GM12878 (cell line): Measurements from ENCODE around the gene HUNK. TPM values are rescaled to one million over a fixed set of nuclear protein-coding genes. Genes with fewer than 3 reads are reported as not detected.

Experiments
- ATAC-seq: fragments of 200-7000 bp; cut with Tn5 transposase; 3 replicates; pipeline ENCODE4 v1.9.1; 2020; ENCODE audit warnings: mild to moderate bottlenecking, moderate library complexity
- BruUV-seq: library from RNA; stranded (reverse); fragments of 400-500 nt; replicated peaks from 2 replicates; lab custom pipeline; 2021; lab: Mats Ljungman, UMichigan
- CTCF ChIA-PET: fragments of 300-600 bp; sonication (Branson Sonifier 250); formaldehyde crosslinking; extraction: SDS; loops from one replicate; lab custom pipeline; 2021; ENCODE audit warnings: inconsistent platforms; lab: Yijun Ruan, JAX
- POLR2A ChIA-PET: fragments of 350-600 bp; formaldehyde crosslinking; extraction: SDS; loops from one replicate; lab custom pipeline; 2021; ENCODE audit warnings: inconsistent platforms; lab: Charles Lee
- RAD21 ChIA-PET: fragments of 300-600 bp; sonication (Branson Sonifier 250); formaldehyde crosslinking; loops from one replicate; lab custom pipeline; 2023; ENCODE audit warnings: antibody characterized with exemption; ENCODE audit not compliant: unreplicated experiment; lab: Charles Lee
- SMC1A ChIA-PET: fragments of 300-600 bp; sonication (Branson Sonifier 250); formaldehyde crosslinking; loops from one replicate; lab custom pipeline; 2023; ENCODE audit not compliant: unreplicated experiment, uncharacterized antibody; lab: Charles Lee
- DNase-seq: peaks from one replicate; pipeline ENCODE4 v3.0.0-alpha.2; 2011; ENCODE audit warnings: low read depth, low spot score
- FAIRE-seq: peaks from 3 replicates; lab custom pipeline; 2011; peaks lifted over from hg19 to GRCh38; lab: Jason Lieb, UNC
- H2AFZ ChIP-seq: 2 replicates; pipeline ENCODE4 v1.6.0; 2011; ENCODE audit warnings: low read depth, low read length, control low read depth; ENCODE audit not compliant: control insufficient read depth
- H3K27ac ChIP-seq: 2 replicates; pipeline ENCODE4 v1.5.1; 2011; ENCODE audit warnings: control low read depth; ENCODE audit not compliant: control insufficient read depth, insufficient read depth
- H3K27me3 ChIP-seq, 2 experiments: replicated peaks in 1 of 2; 2 replicates each; pipeline versions ENCODE4 v1.6.0 to v1.6.1; 2011; ENCODE audit warnings: low read length in 1 of 2; ENCODE audit not compliant: control insufficient read depth in 2 of 2, insufficient read depth in 2 of 2
- H3K36me3 ChIP-seq, 2 experiments: 2 replicates each; pipeline ENCODE4 v1.5.1; 2011; ENCODE audit warnings: low read length in 1 of 2; ENCODE audit not compliant: control insufficient read depth in 2 of 2, insufficient read depth in 2 of 2
- H3K4me1 ChIP-seq: 2 replicates; pipeline ENCODE4 v1.6.1; 2011; ENCODE audit warnings: mild to moderate bottlenecking, low read length, moderate library complexity, mixed read lengths; ENCODE audit not compliant: control insufficient read depth, insufficient read depth
- H3K4me2 ChIP-seq: 2 replicates; pipeline ENCODE4 v1.6.0; 2011; ENCODE audit warnings: control low read depth; ENCODE audit not compliant: control insufficient read depth, insufficient read depth
- H3K4me3 ChIP-seq: fragments of 200-600 bp; sonication (generic); 2 replicates; pipeline ENCODE4 v1.5.1; 2016
- H3K79me2 ChIP-seq: 2 replicates; pipeline ENCODE4 v1.6.0; 2011; ENCODE audit warnings: low read length; ENCODE audit not compliant: control insufficient read depth, insufficient read depth
- H3K9ac ChIP-seq: 2 replicates; pipeline ENCODE4 v1.8.0; 2011; ENCODE audit warnings: low read length, control low read depth, mixed read lengths; ENCODE audit not compliant: control insufficient read depth, insufficient read depth
- H3K9me3 ChIP-seq: replicated peaks from 3 replicates; pipeline ENCODE4 v1.5.1; 2011; ENCODE audit warnings: mild to moderate bottlenecking, low read length; ENCODE audit not compliant: control insufficient read depth, insufficient read depth
- H4K20me1 ChIP-seq: 2 replicates; pipeline ENCODE4 v1.6.0; 2011; ENCODE audit not compliant: control insufficient read depth, insufficient read depth
- BACH1 ChIP-seq: fragments of 450-650 bp; IDR thresholded peaks from 2 replicates; pipeline ENCODE4 v1.6.1; 2017; ENCODE audit warnings: mild to moderate bottlenecking, borderline replicate concordance
- CREB1 ChIP-seq: IDR thresholded peaks from 2 replicates; pipeline ENCODE4 v1.6.1; 2012; ENCODE audit warnings: low read depth, mild to moderate bottlenecking, inconsistent platforms
- FOXM1 ChIP-seq: IDR thresholded peaks from 2 replicates; pipeline ENCODE4 v1.6.1; 2012; ENCODE audit warnings: low read depth, mild to moderate bottlenecking, inconsistent platforms, low read length, moderate library complexity
- GABPA ChIP-seq: IDR thresholded peaks from 2 replicates; pipeline ENCODE4 v1.6.1; 2014; ENCODE audit warnings: antibody characterized with exemption, low read depth, mild to moderate bottlenecking, inconsistent platforms
- RFX5 ChIP-seq: IDR thresholded peaks from 2 replicates; pipeline ENCODE4 v1.6.1; 2011; ENCODE audit warnings: low read depth, low read length, improper control_type of control experiment
- TCF12 ChIP-seq: IDR thresholded peaks from 2 replicates; pipeline ENCODE4 v1.6.1; 2011; ENCODE audit warnings: low read depth, mild to moderate bottlenecking, low read length
- WGBS: methylation state at CpG from one replicate; pipeline ENCODE4 v1.1.6; 2016; ENCODE audit warnings: low lambda C conversion rate; ENCODE audit not compliant: insufficient replicate concordance, insufficient coverage; ENCODE audit errors: missing lambda C conversion rate; 5-methylcytosine and 5-hydroxymethylcytosine counted together
- in situ Hi-C: fragments of 300-500 bp; cut with MboI; formaldehyde crosslinking; loops from 9 replicates; pipeline ENCODE4 v1.14.3; 2018; ENCODE audit warnings: mixed read lengths
- intact Hi-C: fragments of 100-400 bp; cut with micrococcal nuclease; formaldehyde crosslinking; loops from one replicate; pipeline ENCODE4 v1.14.2; 2022; ENCODE audit not compliant: unreplicated experiment
- polyA plus RNA-seq, 11 experiments: library from polyadenylated mRNA; depleted of rRNA in 4 of 11; unstranded in 6 of 11; stranded (reverse) in 5 of 11; fragments of >200 nt; fragmentation: Nextera tagmentation in 4 of 11; fragmentation: Illumina TruSeq in 1 of 11; extraction: Ambion mirVana in 4 of 11; extraction: Trizol in 1 of 11; gene quantifications; 1 replicate in 1 of 11; 2 replicates in 10 of 11; pipeline versions ENCODE4 v1.2.1 to v1.2.3, GENCODE V29; 2011 to 2016; ENCODE audit warnings: inconsistent platforms in 2 of 11, missing spikeins in 2 of 11, low read depth in 1 of 11
- total RNA-seq, 4 experiments: library from RNA; depleted of rRNA in 3 of 4; stranded (reverse); fragments of >200 nt in 3 of 4; fragmentation: Illumina TruSeq in 1 of 4; extraction: Trizol in 1 of 4; gene quantifications; 2 replicates each; pipeline versions ENCODE4 v1.2.1 to v1.2.3, GENCODE V29; 2013 to 2021
- TF ChIP-seq, protein P1 (sequence below): IDR thresholded peaks from 2 replicates; pipeline ENCODE4 v1.6.1; 2012; ENCODE audit warnings: mild to moderate bottlenecking, low read depth, low read length
- TF ChIP-seq, protein P2 (sequence below): fragments of 450-650 bp; IDR thresholded peaks from 2 replicates; pipeline ENCODE4 v1.6.1; 2017; ENCODE audit warnings: mild to moderate bottlenecking, moderate library complexity
- TF ChIP-seq, protein P3 (sequence below): IDR thresholded peaks from 2 replicates; pipeline ENCODE4 v1.6.1; 2011; ENCODE audit warnings: low read depth, low read length, improper control_type of control experiment, borderline replicate concordance
- TF ChIP-seq, protein P4 (sequence below): fragments of 450-650 bp; formaldehyde crosslinking; IDR thresholded peaks from 2 replicates; pipeline ENCODE4 v1.4.0; 2020; ENCODE audit warnings: mild to moderate bottlenecking, moderate library complexity

Gene HUNK
- total and polyA plus RNA-seq, 10 of the 15 experiments (the other 5 are each of a cell fraction or from before 2014, with no cell fraction given): under 0.01 to 0.14 (median 0.03) TPM; not detected in 7

DNA sequence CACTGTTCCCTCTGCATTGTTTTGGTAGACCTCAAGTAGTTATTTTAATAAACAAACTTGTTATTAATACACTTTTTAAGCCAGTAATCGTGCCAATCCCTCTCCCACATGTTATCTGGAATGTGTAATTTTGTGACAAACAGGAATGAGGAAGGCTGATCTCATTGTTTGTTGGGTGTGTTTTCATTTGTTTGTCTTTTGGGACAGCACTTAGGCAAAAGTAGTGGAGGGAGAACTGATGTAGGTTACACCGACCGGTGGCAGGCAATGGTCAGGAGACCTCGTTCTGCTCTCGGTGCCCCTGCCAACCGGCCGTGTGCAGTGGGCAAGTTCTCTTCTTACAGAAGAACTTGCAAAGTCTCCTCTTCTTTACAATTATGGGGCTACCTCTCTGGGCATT, 99.8 kb downstream of the HUNK start (continued):
- TF ChIP-seq, protein P1, sequence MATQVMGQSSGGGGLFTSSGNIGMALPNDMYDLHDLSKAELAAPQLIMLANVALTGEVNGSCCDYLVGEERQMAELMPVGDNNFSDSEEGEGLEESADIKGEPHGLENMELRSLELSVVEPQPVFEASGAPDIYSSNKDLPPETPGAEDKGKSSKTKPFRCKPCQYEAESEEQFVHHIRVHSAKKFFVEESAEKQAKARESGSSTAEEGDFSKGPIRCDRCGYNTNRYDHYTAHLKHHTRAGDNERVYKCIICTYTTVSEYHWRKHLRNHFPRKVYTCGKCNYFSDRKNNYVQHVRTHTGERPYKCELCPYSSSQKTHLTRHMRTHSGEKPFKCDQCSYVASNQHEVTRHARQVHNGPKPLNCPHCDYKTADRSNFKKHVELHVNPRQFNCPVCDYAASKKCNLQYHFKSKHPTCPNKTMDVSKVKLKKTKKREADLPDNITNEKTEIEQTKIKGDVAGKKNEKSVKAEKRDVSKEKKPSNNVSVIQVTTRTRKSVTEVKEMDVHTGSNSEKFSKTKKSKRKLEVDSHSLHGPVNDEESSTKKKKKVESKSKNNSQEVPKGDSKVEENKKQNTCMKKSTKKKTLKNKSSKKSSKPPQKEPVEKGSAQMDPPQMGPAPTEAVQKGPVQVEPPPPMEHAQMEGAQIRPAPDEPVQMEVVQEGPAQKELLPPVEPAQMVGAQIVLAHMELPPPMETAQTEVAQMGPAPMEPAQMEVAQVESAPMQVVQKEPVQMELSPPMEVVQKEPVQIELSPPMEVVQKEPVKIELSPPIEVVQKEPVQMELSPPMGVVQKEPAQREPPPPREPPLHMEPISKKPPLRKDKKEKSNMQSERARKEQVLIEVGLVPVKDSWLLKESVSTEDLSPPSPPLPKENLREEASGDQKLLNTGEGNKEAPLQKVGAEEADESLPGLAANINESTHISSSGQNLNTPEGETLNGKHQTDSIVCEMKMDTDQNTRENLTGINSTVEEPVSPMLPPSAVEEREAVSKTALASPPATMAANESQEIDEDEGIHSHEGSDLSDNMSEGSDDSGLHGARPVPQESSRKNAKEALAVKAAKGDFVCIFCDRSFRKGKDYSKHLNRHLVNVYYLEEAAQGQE: no peak

DNA sequence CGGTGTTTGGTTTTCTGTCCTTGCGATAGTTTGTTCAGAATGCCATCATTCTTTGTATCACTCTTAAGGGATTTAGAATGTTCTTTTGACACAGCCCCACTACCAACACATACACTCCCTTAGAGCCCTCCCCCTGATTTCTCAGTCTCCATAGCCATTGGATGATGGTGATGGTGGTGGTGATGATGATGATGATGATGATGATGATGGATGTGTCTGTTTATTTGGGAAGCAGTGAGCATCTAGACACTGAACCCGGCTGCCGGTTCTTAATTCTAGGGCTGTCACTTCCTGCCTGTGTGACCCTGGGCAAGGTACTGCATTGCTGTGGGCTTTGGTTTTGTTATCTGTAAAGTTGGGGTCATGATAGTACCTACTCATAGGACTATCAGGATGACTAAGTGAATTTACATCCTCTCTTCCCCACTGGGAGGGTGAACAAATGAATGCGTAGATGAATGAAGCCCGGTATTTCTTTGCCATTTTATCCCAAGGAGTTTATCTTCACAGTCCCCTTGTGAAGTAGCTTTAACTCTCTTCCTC, 100.7 kb downstream of the HUNK start:
- Histone ChIP-seq H3K36me3 (no peaks in the 10 kb centered on the region), H3K27ac (no peak overlapping the region), H3K4me2 (no peak overlapping the region), H4K20me1 (no peaks in the 10 kb centered on the region), H3K27me3 (no peaks in the 10 kb centered on the region; a peak in 1 of 4 replicates), H2AFZ (no peak overlapping the region), H3K9me3 (no peaks in the 10 kb centered on the region; the same call in 2 of the 3 replicates), H3K9ac (no peak overlapping the region), H3K79me2 (no peaks in the 10 kb centered on the region), H3K4me3 (no peak overlapping the region), H3K4me1 (no peaks in the 10 kb centered on the region)
- intact Hi-C loops: no loop called here
- in situ Hi-C loops: no loop called here
- SMC1A ChIA-PET: no interaction called here
- ATAC-seq (no peak), FAIRE-seq (no peak), DNase-seq (no peak)
- 22% methylated on average over 6 of the region's 6 CpGs for WGBS
- POLR2A ChIA-PET: no interaction called here
- CTCF ChIA-PET: no interaction called here
- BruUV-seq: no TSS peak
- RAD21 ChIA-PET: no interaction called here
- TF ChIP-seq, protein P2, sequence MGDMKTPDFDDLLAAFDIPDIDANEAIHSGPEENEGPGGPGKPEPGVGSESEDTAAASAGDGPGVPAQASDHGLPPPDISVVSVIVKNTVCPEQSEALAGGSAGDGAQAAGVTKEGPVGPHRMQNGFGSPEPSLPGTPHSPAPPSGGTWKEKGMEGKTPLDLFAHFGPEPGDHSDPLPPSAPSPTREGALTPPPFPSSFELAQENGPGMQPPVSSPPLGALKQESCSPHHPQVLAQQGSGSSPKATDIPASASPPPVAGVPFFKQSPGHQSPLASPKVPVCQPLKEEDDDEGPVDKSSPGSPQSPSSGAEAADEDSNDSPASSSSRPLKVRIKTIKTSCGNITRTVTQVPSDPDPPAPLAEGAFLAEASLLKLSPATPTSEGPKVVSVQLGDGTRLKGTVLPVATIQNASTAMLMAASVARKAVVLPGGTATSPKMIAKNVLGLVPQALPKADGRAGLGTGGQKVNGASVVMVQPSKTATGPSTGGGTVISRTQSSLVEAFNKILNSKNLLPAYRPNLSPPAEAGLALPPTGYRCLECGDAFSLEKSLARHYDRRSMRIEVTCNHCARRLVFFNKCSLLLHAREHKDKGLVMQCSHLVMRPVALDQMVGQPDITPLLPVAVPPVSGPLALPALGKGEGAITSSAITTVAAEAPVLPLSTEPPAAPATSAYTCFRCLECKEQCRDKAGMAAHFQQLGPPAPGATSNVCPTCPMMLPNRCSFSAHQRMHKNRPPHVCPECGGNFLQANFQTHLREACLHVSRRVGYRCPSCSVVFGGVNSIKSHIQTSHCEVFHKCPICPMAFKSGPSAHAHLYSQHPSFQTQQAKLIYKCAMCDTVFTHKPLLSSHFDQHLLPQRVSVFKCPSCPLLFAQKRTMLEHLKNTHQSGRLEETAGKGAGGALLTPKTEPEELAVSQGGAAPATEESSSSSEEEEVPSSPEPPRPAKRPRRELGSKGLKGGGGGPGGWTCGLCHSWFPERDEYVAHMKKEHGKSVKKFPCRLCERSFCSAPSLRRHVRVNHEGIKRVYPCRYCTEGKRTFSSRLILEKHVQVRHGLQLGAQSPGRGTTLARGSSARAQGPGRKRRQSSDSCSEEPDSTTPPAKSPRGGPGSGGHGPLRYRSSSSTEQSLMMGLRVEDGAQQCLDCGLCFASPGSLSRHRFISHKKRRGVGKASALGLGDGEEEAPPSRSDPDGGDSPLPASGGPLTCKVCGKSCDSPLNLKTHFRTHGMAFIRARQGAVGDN: no peak
- TF ChIP-seq GABPA: no peak
- TF ChIP-seq CREB1: no peak
- TF ChIP-seq, protein P3, sequence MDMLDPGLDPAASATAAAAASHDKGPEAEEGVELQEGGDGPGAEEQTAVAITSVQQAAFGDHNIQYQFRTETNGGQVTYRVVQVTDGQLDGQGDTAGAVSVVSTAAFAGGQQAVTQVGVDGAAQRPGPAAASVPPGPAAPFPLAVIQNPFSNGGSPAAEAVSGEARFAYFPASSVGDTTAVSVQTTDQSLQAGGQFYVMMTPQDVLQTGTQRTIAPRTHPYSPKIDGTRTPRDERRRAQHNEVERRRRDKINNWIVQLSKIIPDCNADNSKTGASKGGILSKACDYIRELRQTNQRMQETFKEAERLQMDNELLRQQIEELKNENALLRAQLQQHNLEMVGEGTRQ: no peak
- TF ChIP-seq FOXM1: no peak
- TF ChIP-seq, protein P4, sequence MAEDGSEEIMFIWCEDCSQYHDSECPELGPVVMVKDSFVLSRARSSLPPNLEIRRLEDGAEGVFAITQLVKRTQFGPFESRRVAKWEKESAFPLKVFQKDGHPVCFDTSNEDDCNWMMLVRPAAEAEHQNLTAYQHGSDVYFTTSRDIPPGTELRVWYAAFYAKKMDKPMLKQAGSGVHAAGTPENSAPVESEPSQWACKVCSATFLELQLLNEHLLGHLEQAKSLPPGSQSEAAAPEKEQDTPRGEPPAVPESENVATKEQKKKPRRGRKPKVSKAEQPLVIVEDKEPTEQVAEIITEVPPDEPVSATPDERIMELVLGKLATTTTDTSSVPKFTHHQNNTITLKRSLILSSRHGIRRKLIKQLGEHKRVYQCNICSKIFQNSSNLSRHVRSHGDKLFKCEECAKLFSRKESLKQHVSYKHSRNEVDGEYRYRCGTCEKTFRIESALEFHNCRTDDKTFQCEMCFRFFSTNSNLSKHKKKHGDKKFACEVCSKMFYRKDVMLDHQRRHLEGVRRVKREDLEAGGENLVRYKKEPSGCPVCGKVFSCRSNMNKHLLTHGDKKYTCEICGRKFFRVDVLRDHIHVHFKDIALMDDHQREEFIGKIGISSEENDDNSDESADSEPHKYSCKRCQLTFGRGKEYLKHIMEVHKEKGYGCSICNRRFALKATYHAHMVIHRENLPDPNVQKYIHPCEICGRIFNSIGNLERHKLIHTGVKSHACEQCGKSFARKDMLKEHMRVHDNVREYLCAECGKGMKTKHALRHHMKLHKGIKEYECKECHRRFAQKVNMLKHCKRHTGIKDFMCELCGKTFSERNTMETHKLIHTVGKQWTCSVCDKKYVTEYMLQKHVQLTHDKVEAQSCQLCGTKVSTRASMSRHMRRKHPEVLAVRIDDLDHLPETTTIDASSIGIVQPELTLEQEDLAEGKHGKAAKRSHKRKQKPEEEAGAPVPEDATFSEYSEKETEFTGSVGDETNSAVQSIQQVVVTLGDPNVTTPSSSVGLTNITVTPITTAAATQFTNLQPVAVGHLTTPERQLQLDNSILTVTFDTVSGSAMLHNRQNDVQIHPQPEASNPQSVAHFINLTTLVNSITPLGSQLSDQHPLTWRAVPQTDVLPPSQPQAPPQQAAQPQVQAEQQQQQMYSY: no peak
- no peak for TF ChIP-seq BACH1
- TF ChIP-seq RFX5: no peak
- TF ChIP-seq TCF12: no peak
